ENCODE measurements around the gene TMTC3. TPM values are rescaled to one million over a fixed set of nuclear protein-coding genes. Genes with fewer than 3 reads are reported as not detected.

Gene TMTC3
- total RNA-seq, 2 experiments from 2014 or later, result 6.1 to 6.4 TPM

DNA sequence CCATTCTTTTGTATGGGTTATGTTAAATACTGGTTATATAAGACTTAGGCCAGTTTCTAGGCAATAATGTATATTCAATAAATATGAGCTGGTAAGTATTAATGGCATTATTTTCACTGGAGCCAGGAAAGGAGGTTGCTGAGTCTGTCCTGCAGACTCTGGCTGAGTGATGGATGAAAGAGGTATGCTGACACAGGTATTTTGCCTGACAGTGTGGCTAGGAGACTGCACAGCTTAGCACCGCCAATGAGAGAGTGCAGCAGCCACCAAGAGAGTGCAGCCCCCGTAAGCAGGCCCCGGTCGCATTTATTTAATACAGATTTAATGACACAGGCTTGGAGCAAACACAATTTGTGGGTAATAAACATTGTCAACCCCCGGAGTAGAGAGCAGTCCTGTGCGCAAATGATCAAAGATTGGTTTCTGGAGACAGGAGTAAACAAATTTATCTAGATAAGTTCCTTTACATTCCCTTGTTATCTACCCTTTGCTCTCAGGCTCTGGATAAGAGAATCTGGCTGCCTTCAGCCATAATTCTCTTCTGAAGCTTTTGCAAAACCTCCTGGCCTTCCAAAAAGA, 37.4 kb downstream of the TMTC3 start:
- H3K4me3 Mint-ChIP-seq, result no peak overlapping the region
- H3K27ac Mint-ChIP-seq, result no peak overlapping the region
- CTCF ChIA-PET, result no interaction called here
- H3K27me3 Mint-ChIP-seq, result no peaks in the 10 kb centered on the region
- DNase-seq, result no peak
- H3K4me1 Mint-ChIP-seq, result no peaks in the 10 kb centered on the region
- POLR2A ChIA-PET, result no interaction called here
- H3K36me3 Mint-ChIP-seq (ENCODE audit: low read depth), result peaks cover 58% of the 10 kb centered on the region
- peaks cover 4% of the 10 kb centered on the region for H3K9me3 Mint-ChIP-seq

DNA sequence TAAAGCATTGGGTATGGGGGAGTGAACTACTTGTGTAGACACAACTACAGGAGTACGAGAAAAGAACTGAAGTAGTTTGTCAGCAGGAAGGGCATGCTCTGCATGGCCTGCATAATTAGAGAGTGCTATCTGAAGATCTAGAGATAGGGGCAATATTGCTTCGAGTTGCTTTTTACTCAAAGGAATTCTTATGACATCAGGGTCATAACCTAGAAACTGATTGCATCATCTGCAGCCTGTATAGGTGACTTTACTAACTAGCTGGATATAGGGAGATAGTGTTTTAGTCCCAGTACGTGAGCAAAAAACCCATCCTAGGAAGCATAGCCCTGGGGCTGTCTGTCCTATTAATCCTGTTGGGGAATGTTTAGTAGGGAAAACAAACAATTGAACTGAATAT, 39.8 kb downstream of the TMTC3 start:
- Mint-ChIP-seq H3K36me3 (ENCODE audit: low read depth) (peaks cover 49% of the 10 kb centered on the region), H3K27ac (no peak overlapping the region), H3K4me1 (no peaks in the 10 kb centered on the region), H3K9me3 (peaks cover 4% of the 10 kb centered on the region), H3K27me3 (no peaks in the 10 kb centered on the region), H3K4me3 (no peak overlapping the region)
- CTCF ChIA-PET, result interaction anchor here (1.4 kb wide), 1 partner anchor 14 kb away, joined by 3 read pairs; no protein-coding TSS in a partner anchor
- POLR2A ChIA-PET, result no interaction called here
- no peak for DNase-seq

- Mint-ChIP-seq H3K27ac (no peak overlapping the region), H3K9me3 (peaks cover 4% of the 10 kb centered on the region), H3K4me3 (no peak overlapping the region), H3K27me3 (no peaks in the 10 kb centered on the region), H3K4me1 (no peaks in the 10 kb centered on the region), H3K36me3 (ENCODE audit: low read depth) (peaks cover 46% of the 10 kb centered on the region)
- ChIA-PET CTCF (interaction anchor here (1.4 kb wide), 1 partner anchor 14 kb away, joined by 3 read pairs; no protein-coding TSS in a partner anchor), POLR2A (no interaction called here)
- DNase-seq, result no peak
Observed at GRCh38 chr12:88182416-88182815, 40.3 kb downstream of the TMTC3 start.

- no peak overlapping the region for H3K4me3 Mint-ChIP-seq
- no peak overlapping the region for H3K27ac Mint-ChIP-seq
- POLR2A ChIA-PET, result interaction anchor here (0.6 kb wide), 1 partner anchor 1210 kb away, joined by 3 read pairs; no protein-coding TSS in a partner anchor
- CTCF ChIA-PET, result no interaction called here
- peaks cover 4% of the 10 kb centered on the region for H3K9me3 Mint-ChIP-seq
- no peaks in the 10 kb centered on the region for H3K4me1 Mint-ChIP-seq
- H3K36me3 Mint-ChIP-seq (ENCODE audit: low read depth), result peaks cover 35% of the 10 kb centered on the region
- H3K27me3 Mint-ChIP-seq, result no peaks in the 10 kb centered on the region
- DNase-seq, result no peak
Observed at GRCh38 chr12:88184196-88184595, 42.1 kb downstream of the TMTC3 start.

- no peak overlapping the region for H3K27ac Mint-ChIP-seq
- H3K4me1 Mint-ChIP-seq, result no peaks in the 10 kb centered on the region
- H3K27me3 Mint-ChIP-seq, result no peaks in the 10 kb centered on the region
- ChIA-PET CTCF (no interaction called here), POLR2A (no interaction called here)
- no peak overlapping the region for H3K4me3 Mint-ChIP-seq
- no peak for DNase-seq
- peaks cover 26% of the 10 kb centered on the region for H3K36me3 Mint-ChIP-seq (ENCODE audit: low read depth)
- peaks cover 4% of the 10 kb centered on the region for H3K9me3 Mint-ChIP-seq
Observed at GRCh38 chr12:88185279-88185678, 43.2 kb downstream of the TMTC3 start.

GRCh38 chr12:88185988-88186387, 43.9 kb downstream of the TMTC3 start:
- H3K9me3 Mint-ChIP-seq, result peaks cover 4% of the 10 kb centered on the region
- no peak overlapping the region for H3K27ac Mint-ChIP-seq
- ChIA-PET POLR2A (no interaction called here), CTCF (no interaction called here)
- no peak for DNase-seq
- H3K36me3 Mint-ChIP-seq (ENCODE audit: low read depth), result peaks cover 21% of the 10 kb centered on the region
- no peak overlapping the region for H3K4me3 Mint-ChIP-seq
- no peaks in the 10 kb centered on the region for H3K27me3 Mint-ChIP-seq
- no peaks in the 10 kb centered on the region for H3K4me1 Mint-ChIP-seq

- no peak overlapping the region for H3K4me3 Mint-ChIP-seq
- H3K27me3 Mint-ChIP-seq, result no peaks in the 10 kb centered on the region
- ChIA-PET CTCF (no interaction called here), POLR2A (no interaction called here)
- H3K4me1 Mint-ChIP-seq, result no peaks in the 10 kb centered on the region
- no peak overlapping the region for H3K27ac Mint-ChIP-seq
- peaks cover 10% of the 10 kb centered on the region for H3K36me3 Mint-ChIP-seq (ENCODE audit: low read depth)
- H3K9me3 Mint-ChIP-seq, result no peaks in the 10 kb centered on the region
- DNase-seq, result no peak
Observed at GRCh38 chr12:88187571-88187970, 45.5 kb downstream of the TMTC3 start.

- H3K36me3 Mint-ChIP-seq (ENCODE audit: low read depth), result peaks cover 8% of the 10 kb centered on the region
- POLR2A ChIA-PET, result no interaction called here
- no peak for DNase-seq
- no peak overlapping the region for H3K27ac Mint-ChIP-seq
- no peaks in the 10 kb centered on the region for H3K4me1 Mint-ChIP-seq
- CTCF ChIA-PET, result interaction anchor here (0.7 kb wide), 1 partner anchor 46 kb away, joined by 6 read pairs; the partner anchor contains the start of genes CEP290 and TMTC3
- H3K27me3 Mint-ChIP-seq, result no peaks in the 10 kb centered on the region
- no peaks in the 10 kb centered on the region for H3K9me3 Mint-ChIP-seq
- H3K4me3 Mint-ChIP-seq, result no peak overlapping the region
Observed at GRCh38 chr12:88188180-88188579, 46.1 kb downstream of the TMTC3 start.

GRCh38 chr12:88192426-88192825, 50.3 kb downstream of the TMTC3 start:
- H3K27me3 Mint-ChIP-seq, result no peaks in the 10 kb centered on the region
- no peak overlapping the region for H3K27ac Mint-ChIP-seq
- H3K4me1 Mint-ChIP-seq, result no peaks in the 10 kb centered on the region
- no peak overlapping the region for H3K4me3 Mint-ChIP-seq
- no peak for DNase-seq
- POLR2A ChIA-PET, result no interaction called here
- H3K36me3 Mint-ChIP-seq (ENCODE audit: low read depth), result peaks cover 14% of the 10 kb centered on the region
- CTCF ChIA-PET, result no interaction called here
- H3K9me3 Mint-ChIP-seq, result no peaks in the 10 kb centered on the region

GRCh38 chr12:88194868-88195267, 52.8 kb downstream of the TMTC3 start:
- H3K27me3 Mint-ChIP-seq, result no peaks in the 10 kb centered on the region
- H3K27ac Mint-ChIP-seq, result no peak overlapping the region
- no peak for DNase-seq
- H3K4me3 Mint-ChIP-seq, result no peak overlapping the region
- POLR2A ChIA-PET, result no interaction called here
- H3K4me1 Mint-ChIP-seq, result no peaks in the 10 kb centered on the region
- no peaks in the 10 kb centered on the region for H3K9me3 Mint-ChIP-seq
- CTCF ChIA-PET, result no interaction called here
- H3K36me3 Mint-ChIP-seq (ENCODE audit: low read depth), result peaks cover 14% of the 10 kb centered on the region

- no peak for DNase-seq
- Mint-ChIP-seq H3K4me3 (no peak overlapping the region), H3K36me3 (ENCODE audit: low read depth) (peaks cover 8% of the 10 kb centered on the region), H3K9me3 (peaks cover 6% of the 10 kb centered on the region), H3K4me1 (no peaks in the 10 kb centered on the region), H3K27me3 (no peaks in the 10 kb centered on the region), H3K27ac (no peak overlapping the region)
- ChIA-PET CTCF (no interaction called here), POLR2A (no interaction called here)
Observed at GRCh38 chr12:88200029-88200428, 57.9 kb downstream of the TMTC3 start.

DNA sequence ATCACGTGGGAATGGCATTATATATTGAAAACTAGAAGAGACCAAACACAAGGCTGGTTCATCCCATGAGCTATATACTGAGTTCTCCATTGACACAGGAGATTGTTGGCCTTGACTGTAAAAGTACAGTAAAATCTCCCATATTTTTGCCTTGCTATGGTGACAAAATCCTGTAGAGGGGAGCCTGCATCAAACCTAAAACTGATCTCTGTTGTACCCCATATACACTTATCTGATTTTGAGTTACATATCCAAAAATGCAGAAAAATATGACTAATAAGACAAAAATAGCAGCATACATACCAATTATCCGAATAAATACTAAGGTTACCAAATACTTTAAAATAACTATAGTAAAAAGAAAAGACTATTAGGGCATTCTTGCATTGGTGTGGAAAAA, 60.4 kb downstream of the TMTC3 start:
- ChIA-PET POLR2A (no interaction called here), CTCF (no interaction called here)
- Mint-ChIP-seq H3K4me3 (no peak overlapping the region), H3K27me3 (no peaks in the 10 kb centered on the region), H3K36me3 (ENCODE audit: low read depth) (no peaks in the 10 kb centered on the region), H3K4me1 (no peaks in the 10 kb centered on the region), H3K9me3 (peaks cover 6% of the 10 kb centered on the region), H3K27ac (no peak overlapping the region)
- DNase-seq, result no peak

- ChIA-PET POLR2A (no interaction called here), CTCF (no interaction called here)
- peaks cover 20% of the 10 kb centered on the region for H3K9me3 Mint-ChIP-seq
- H3K4me1 Mint-ChIP-seq, result no peaks in the 10 kb centered on the region
- no peaks in the 10 kb centered on the region for H3K27me3 Mint-ChIP-seq
- no peak overlapping the region for H3K4me3 Mint-ChIP-seq
- DNase-seq, result no peak
- H3K27ac Mint-ChIP-seq, result no peak overlapping the region
- no peaks in the 10 kb centered on the region for H3K36me3 Mint-ChIP-seq (ENCODE audit: low read depth)
Observed at GRCh38 chr12:88206601-88207000, 64.5 kb downstream of the TMTC3 start.

DNA sequence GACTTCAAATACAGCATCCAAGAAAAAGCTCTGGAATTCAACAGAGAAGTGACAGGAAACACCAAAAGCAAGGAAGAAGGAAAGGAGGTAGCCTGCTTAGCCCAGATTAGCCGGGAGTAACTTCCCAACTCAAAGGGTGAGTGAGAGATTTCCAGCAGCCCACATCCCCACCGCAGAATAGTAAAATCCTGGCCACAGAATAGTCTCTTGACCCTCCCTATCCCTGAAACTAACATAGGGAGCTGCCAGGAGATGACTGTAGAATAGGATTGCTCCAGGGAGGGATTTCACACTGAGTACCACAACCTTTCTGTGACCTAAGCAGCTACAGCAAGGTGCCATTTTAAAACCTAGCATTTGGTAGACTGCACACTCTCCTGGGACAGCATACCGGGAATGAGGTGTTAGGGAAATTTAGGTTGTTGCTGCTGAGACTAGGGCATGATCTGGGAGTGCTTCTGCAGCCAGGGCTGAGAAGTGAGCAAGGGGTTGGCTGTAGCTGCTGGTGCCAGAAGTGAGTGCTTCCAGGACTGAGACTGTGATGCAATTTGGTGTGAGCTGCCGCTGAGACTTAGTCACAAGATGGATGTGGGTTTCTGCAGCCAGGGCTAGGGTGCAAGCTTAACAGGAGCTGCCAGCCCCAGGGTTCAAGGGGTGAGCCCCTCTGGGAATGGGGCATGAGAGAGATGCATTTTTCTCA, 66.0 kb downstream of the TMTC3 start:
- POLR2A ChIA-PET, result no interaction called here
- Mint-ChIP-seq H3K27ac (no peak overlapping the region), H3K9me3 (peaks cover 25% of the 10 kb centered on the region), H3K36me3 (ENCODE audit: low read depth) (no peaks in the 10 kb centered on the region), H3K4me3 (no peak overlapping the region), H3K4me1 (no peaks in the 10 kb centered on the region), H3K27me3 (peaks cover 2% of the 10 kb centered on the region)
- CTCF ChIA-PET, result no interaction called here
- no peak for DNase-seq

Data from activated CD4-positive, alpha-beta T cell treated with anti-CD3 and anti-CD28 coated beads, Interleukin-2, amount 10 ng/mL, durations not matched to agents 7 days and 5 days (primary cell).